Psoas muscle (tissue), 8 donors: Measurements from ENCODE around the gene SEMA7A. TPM values are rescaled to one million over a fixed set of nuclear protein-coding genes. Genes with fewer than 3 reads are reported as not detected.

Experiments used
- ATAC-seq, 4 donors: fragments of 200-7000 bp; cut with Tn5 transposase; one replicate each; pipeline ENCODE4 v1.9.1; 2020; ENCODE audit warnings: moderate library complexity in 3 of 4, mild to moderate bottlenecking in 2 of 4
- DNase-seq, 2 donors: peaks; one replicate each; pipeline ENCODE4 v3.0.0-alpha.2; 2020
- H3K27ac ChIP-seq: fragments of 200-600 bp; one replicate; pipeline ENCODE4 v1.8.0; 2022
- H3K27me3 ChIP-seq, 3 donors: fragments of 200-600 bp in 1 of 3; one replicate each; pipeline versions ENCODE4 v1.6.1 to v1.8.0; 2013 to 2022; ENCODE audit warnings: low read length in 2 of 3, mild to moderate bottlenecking in 2 of 3, moderate library complexity in 1 of 3; ENCODE audit not compliant: insufficient read depth in 3 of 3
- H3K36me3 ChIP-seq, 2 donors: fragments of 200-600 bp in 1 of 2; one replicate each; pipeline versions ENCODE4 v1.6.1 to v1.8.0; 2013 to 2022; ENCODE audit warnings: low read depth in 1 of 2, mild to moderate bottlenecking in 1 of 2, moderate library complexity in 1 of 2; ENCODE audit not compliant: insufficient read depth in 1 of 2
- H3K4me1 ChIP-seq: fragments of 200-600 bp; one replicate; pipeline ENCODE4 v1.8.0; 2022
- H3K4me3 ChIP-seq: fragments of 200-600 bp; one replicate; pipeline ENCODE4 v1.8.0; 2022; ENCODE audit warnings: mild to moderate bottlenecking
- H3K9me3 ChIP-seq: fragments of 200-600 bp; one replicate; pipeline ENCODE4 v1.8.0; 2022
- WGBS, 3 donors: extraction: QIAGEN DNeasy Blood & Tissue Kit; methylation state at CpG; one replicate each; pipeline versions ENCODE4 v1.1.6 to v1.1.7; 2013; 5-methylcytosine and 5-hydroxymethylcytosine counted together
- intact Hi-C, 2 donors: fragments of 100-400 bp; cut with DNase I; formaldehyde crosslinking; loops; one replicate each; pipeline versions ENCODE4 v1.11.0 to v1.14.2; 2022
- polyA plus RNA-seq, 3 donors: library from polyadenylated mRNA; stranded (reverse); fragments of 200-250 nt; gene quantifications; one replicate each; pipeline ENCODE4 v1.2.3, GENCODE V29; 2013
- total RNA-seq, 4 donors: library from RNA; stranded (reverse); fragmentation: NEBNext Ultra II Directional in 2 of 4; extraction: Animal tissue kit (Norgen Biotek cat#: 25700) in 2 of 4; gene quantifications; one replicate each; pipeline versions ENCODE4 v1.2.1 to v1.2.4, GENCODE V29; 2021 to 2023
- TF ChIP-seq, protein P1 (sequence below): fragments of 200-600 bp; IDR thresholded peaks from one replicate; pipeline ENCODE4 v1.8.0; 2022; ENCODE audit warnings: antibody characterized with exemption
- donor health status: healthy with polysubstance abuse.
- donor health status: DM: no; HTN: no; CAD: no; lungs with moderate emphysema.
- donor health status: Bipolar disorder and iron deficiency.
- donor health status: healthy.
- donor health status: DM: yes; HTN: yes; CAD: no.
- donor health status: DM: no; HTN: no; CAD: no.
- donor health status: DM: no; HTN: no; CAD: no.
- donor health status: DM: yes; HTN: yes; CAD: no.

The SEMA7A gene
- total and polyA plus RNA-seq, 7 donors = 0.44 to 2.0 (median 1.2) TPM

DNA sequence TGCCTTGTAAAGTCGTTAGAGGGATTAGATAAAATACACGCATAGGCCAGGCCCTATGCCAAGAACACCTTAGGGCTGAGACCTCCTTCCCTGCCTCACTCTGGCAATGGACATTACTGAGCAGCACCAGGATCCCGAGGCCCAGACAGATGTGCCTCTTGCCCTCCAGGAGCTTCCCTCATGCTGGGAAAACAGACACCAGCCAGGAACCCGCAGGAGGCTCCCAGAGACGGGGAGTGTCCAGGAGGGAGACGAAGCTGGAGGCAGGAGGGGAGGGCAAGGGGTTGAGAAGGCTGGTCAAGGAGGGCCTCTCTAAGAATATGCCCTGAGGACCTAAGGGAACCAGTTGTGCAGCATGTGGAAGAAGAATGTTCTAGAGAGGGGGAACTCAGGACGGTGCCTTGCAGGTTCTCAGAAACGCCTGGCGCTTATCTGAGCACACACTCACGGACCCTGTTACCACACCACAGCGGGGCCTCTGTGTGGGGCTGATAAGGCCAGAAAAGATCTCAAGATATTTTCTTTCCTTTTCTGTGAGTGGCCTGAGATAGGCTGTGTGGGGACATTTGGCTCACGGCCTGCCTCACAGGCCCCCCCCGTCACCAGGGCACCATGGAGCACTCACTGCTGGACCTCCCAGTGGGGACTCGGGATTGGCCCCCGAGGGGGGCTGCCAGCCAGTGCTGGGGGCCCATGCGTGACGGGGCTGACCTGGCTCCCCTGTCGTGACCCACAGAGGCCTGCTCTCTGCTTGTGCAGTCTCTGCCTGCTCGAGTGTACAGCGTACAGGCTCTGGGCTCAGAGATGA lies 44.3 kb downstream of the SEMA7A start:
- intact Hi-C loops = no loop called here

DNA sequence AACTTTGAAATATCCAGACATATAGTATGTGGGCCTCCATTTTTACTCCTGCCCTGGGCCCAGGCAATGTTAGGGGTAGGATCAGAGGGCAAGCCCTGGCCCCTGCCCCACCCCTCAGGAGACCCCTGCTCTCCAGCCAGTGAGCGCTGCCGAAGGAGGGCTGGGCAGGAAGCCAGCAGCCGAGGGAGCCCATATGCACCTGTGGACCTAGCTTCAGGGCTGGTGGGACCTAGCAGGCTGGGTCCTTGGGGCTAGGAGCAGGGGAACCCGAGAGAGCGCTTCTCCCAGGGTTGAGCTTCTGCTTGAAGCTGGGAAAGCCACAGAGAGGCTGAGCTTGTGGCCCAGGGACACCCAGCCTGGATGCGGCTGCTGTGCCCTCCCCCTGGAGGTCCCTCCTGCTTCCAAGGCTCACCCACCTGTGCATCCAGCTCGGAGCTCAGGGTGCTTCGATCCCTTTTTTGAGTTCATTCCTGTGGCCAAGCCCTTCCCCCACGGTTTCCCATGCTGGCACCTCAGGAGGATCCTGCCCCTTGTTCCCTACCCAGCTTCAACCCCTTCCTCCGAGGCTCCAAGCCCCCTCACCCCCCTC lies 45.3 kb downstream of the SEMA7A start:
- no peaks in the 10 kb centered on the region for H3K9me3 ChIP-seq
- TF ChIP-seq, protein P1, sequence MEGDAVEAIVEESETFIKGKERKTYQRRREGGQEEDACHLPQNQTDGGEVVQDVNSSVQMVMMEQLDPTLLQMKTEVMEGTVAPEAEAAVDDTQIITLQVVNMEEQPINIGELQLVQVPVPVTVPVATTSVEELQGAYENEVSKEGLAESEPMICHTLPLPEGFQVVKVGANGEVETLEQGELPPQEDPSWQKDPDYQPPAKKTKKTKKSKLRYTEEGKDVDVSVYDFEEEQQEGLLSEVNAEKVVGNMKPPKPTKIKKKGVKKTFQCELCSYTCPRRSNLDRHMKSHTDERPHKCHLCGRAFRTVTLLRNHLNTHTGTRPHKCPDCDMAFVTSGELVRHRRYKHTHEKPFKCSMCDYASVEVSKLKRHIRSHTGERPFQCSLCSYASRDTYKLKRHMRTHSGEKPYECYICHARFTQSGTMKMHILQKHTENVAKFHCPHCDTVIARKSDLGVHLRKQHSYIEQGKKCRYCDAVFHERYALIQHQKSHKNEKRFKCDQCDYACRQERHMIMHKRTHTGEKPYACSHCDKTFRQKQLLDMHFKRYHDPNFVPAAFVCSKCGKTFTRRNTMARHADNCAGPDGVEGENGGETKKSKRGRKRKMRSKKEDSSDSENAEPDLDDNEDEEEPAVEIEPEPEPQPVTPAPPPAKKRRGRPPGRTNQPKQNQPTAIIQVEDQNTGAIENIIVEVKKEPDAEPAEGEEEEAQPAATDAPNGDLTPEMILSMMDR = no peak
- H3K4me3 ChIP-seq = no peak overlapping the region
- H3K27ac ChIP-seq = no peak overlapping the region
- WGBS, 3 donors = 78 to 88% (median 87%) methylated on average over 10 of the region's 10 CpGs
- no peaks in the 10 kb centered on the region for H3K27me3 ChIP-seq
- no peaks in the 10 kb centered on the region for H3K36me3 ChIP-seq
- H3K4me1 ChIP-seq = no peaks in the 10 kb centered on the region
- intact Hi-C loops = no loop called here
- DNase-seq (no peak), ATAC-seq (no peak)

More for the DNA sequence above, 44.3 kb downstream of the SEMA7A start:
- DNase-seq = no peak
- Histone ChIP-seq H3K4me1 (no peaks in the 10 kb centered on the region), H3K27me3 (no peaks in the 10 kb centered on the region), H3K4me3 (no peak overlapping the region), H3K27ac (no peak overlapping the region), H3K36me3 (no peaks in the 10 kb centered on the region), H3K9me3 (no peaks in the 10 kb centered on the region)
- ATAC-seq = no peak
- WGBS, 3 donors = 77 to 80% (median 78%) methylated on average over 20 of the region's 20 CpGs
- TF ChIP-seq, protein P1 = no peak

DNA sequence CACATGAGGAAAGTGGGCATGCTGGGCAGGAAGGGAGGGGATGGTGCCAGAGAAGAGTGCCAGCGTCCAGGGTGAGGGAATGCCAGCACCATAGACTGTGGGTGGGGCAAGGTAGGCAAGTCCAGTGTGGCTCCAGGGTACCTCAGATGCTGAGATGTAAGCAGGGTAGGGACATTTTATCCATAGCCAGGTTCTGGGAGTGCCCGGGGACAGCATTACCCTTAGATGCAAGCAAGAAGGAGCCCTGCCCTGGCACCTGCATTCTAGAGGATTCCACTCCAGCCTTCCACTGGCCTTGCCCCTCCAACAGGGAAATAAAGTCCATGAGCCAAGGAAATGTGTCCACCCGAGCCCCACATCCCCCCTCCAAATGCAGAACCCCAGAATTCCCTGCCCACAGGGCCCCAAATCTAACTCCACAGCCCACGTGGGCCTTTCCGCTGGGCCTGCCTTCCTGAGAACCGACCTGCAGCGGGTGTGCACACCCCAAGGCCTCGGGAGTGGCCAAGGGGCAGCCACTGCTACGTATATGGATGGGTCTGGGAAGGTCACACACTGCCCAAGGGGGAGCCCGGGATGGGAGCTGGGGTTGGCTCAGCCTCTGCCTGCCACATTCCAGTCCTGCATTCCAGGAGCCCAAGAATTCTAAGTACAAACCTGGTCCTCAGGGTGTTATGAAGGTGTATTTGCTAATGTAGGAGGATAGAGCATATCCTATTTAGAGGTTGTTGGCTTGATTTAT lies 46.0 kb downstream of the SEMA7A start:
- Histone ChIP-seq H3K9me3 (no peaks in the 10 kb centered on the region), H3K36me3 (no peaks in the 10 kb centered on the region), H3K27ac (no peak overlapping the region), H3K27me3 (no peaks in the 10 kb centered on the region), H3K4me1 (no peaks in the 10 kb centered on the region), H3K4me3 (no peak overlapping the region)
- DNase-seq (no peak), ATAC-seq (no peak)
- intact Hi-C loops = no loop called here
- WGBS, 3 donors = 75 to 83% (median 77%) methylated on average over 10 of the region's 10 CpGs
- TF ChIP-seq, protein P1 = no peak

DNA sequence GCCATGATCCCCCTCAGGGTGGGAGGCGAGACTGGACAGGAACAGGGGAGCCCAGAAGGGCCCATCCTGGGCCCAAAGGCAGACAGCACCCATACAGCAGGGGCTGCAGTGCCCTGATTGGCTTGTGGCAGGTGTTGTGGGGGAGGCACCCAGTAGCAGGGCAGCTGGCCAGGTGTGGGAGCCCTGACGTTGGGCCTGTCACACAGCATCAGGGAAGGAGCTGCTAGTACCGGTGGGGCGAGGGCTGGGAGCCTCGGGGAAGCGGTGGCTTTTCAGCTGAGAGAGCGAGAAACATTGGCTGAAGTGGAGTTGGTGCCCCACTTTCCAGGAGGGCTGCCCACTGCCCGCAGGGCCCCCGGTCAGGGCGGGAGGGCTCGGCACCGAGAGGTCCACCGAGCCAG lies 46.6 kb downstream of the SEMA7A start:
- intact Hi-C loops = no loop called here

More for the DNA sequence above, 46.6 kb downstream of the SEMA7A start:
- Histone ChIP-seq H3K4me3 (no peak overlapping the region), H3K27ac (no peak overlapping the region), H3K27me3 (no peaks in the 10 kb centered on the region), H3K36me3 (no peaks in the 10 kb centered on the region), H3K4me1 (no peaks in the 10 kb centered on the region), H3K9me3 (no peaks in the 10 kb centered on the region)
- ATAC-seq (no peak), DNase-seq (peak in 1 of 2 donors; percentile 53)
- 70 to 78% (median 77%) methylated on average over 13 of the region's 13 CpGs for WGBS, 3 donors
- TF ChIP-seq, protein P1 = no peak
